ENCODE measurements around the gene KMT2D. TPM values are rescaled to one million over a fixed set of nuclear protein-coding genes. Genes with fewer than 3 reads are reported as not detected.

Gene KMT2D
- total and polyA plus RNA-seq, 2 of the 8 experiments (the other 6 are each of a cell fraction or from before 2014, with no cell fraction given): 9.1 to 86.3 TPM

GRCh38 chr12:49104822-49105221, 44.2 kb upstream of the KMT2D start:
- Histone ChIP-seq H3K4me2 (ENCODE audit: insufficient read depth in 1 of 2, low read depth in 2 of 2, low read length in 2 of 2) (no peak overlapping the region), H3K9me3 (ENCODE audit: insufficient read depth in 2 of 2, low read depth in 1 of 2, low read length in 1 of 2) (no peaks in the 10 kb centered on the region), H4K8ac (ENCODE audit: extremely low read depth, insufficient read depth, low read length) (no peak overlapping the region), H3K23ac (ENCODE audit: insufficient read length) (no peak overlapping the region), H3K56ac (replicated peaks; ENCODE audit: insufficient read length, low read depth, low read length) (no peak overlapping the region), H3K23me2 (ENCODE audit: low read depth, low read length) (0 out of 2 replicates have a peak, but pooled peaks cover 1% of the 10 kb centered on the region), H4K5ac (ENCODE audit: insufficient read length, low read depth, low read length) (no peak overlapping the region), H3K36me3 (ENCODE audit: control insufficient read depth in 2 of 4, insufficient read depth in 4 of 4, low read length in 3 of 4) (peaks cover 8 to 29% (median 18%) of the 10 kb centered on the region in 4 experiments; a peak in 7 of 8 replicates), H3K27me3 (replicated peaks in 1 of 4; ENCODE audit: control insufficient read depth in 3 of 4, extremely low read depth in 1 of 4, insufficient read depth in 3 of 4, low read length in 3 of 4) (no peaks in the 10 kb centered on the region), H2BK20ac (ENCODE audit: low read length) (no peak overlapping the region), H2AFZ (ENCODE audit: low read length) (no peak overlapping the region), H4K91ac (replicated peaks; ENCODE audit: insufficient read length, low read length) (no peak overlapping the region), H3K79me2 (ENCODE audit: control insufficient read depth in 1 of 2, insufficient read depth in 2 of 2, low read length in 2 of 2) (peaks cover 0 to 19% of the 10 kb centered on the region in 2 experiments; a peak in 2 of 4 replicates), H3K9ac (replicated peaks in 1 of 4; ENCODE audit: extremely low read depth in 1 of 4, low read depth in 3 of 4, low read length in 3 of 4) (no peak overlapping the region), H3K18ac (ENCODE audit: extremely low read depth, low read length) (no peak overlapping the region), H2BK12ac (ENCODE audit: low read depth, low read length) (no peak overlapping the region), H2AK5ac (ENCODE audit: low read depth, low read length) (no peak overlapping the region), H2BK15ac (ENCODE audit: low read length) (no peak overlapping the region), H3K4me3 (ENCODE audit: extremely low read depth in 1 of 4, insufficient read depth in 2 of 4, low read depth in 3 of 4, low read length in 4 of 4) (no peak overlapping the region), H3K27ac (ENCODE audit: low read depth, low read length) (no peak overlapping the region), H3K4ac (replicated peaks; ENCODE audit: insufficient read length, low read depth, low read length) (no peak overlapping the region), H4K20me1 (replicated peaks in 1 of 2; ENCODE audit: control insufficient read depth in 1 of 2, insufficient read depth in 2 of 2, low read length in 2 of 2) (peaks cover 3 to 19% of the 10 kb centered on the region in 2 experiments), H3K14ac (ENCODE audit: insufficient read length) (no peak overlapping the region), H2BK5ac (ENCODE audit: low read depth, low read length) (no peak overlapping the region), H3K4me1 (replicated peaks in 1 of 4; ENCODE audit: control insufficient read depth in 3 of 4, insufficient read depth in 4 of 4, low read length in 3 of 4) (peaks cover 0 to 7% (median 2%) of the 10 kb centered on the region in 4 experiments; a peak in 4 of 7 replicates), H2BK120ac (replicated peaks; ENCODE audit: low read depth, low read length) (no peak overlapping the region), H3K79me1 (ENCODE audit: low read depth, low read length) (peaks cover 13% of the 10 kb centered on the region; the same call in 1 of the 2 replicates)
- DNase-seq (ENCODE audit: low read depth in 1 of 2, low spot score in 2 of 2): no peak
- CTCF ChIA-PET (ENCODE audit: partially characterized antibody): interaction anchor here (0.7 to 16.2 kb wide), 11 partner anchors 9 to 184 kb away, joined by 3 to 235 read pairs (median 4); partner anchors contain the start of gene DHH
- WGBS, 2 experiments (ENCODE audit: extremely low coverage in 1 of 2, insufficient coverage in 1 of 2, insufficient read length in 1 of 2, insufficient replicate concordance in 2 of 2, low coverage in 1 of 2, low lambda C conversion rate in 2 of 2, missing lambda C conversion rate in 1 of 2): 53% methylated on average over 3 of the region's 3 CpGs; no CpG with 5 or more reads in 1 of the 2 experiments
- POLR2A ChIA-PET (ENCODE audit: partially characterized antibody): interaction anchor here (1.0 to 4.5 kb wide), 6 partner anchors 9 to 159 kb away, joined by 3 to 39 read pairs (median 6); partner anchors contain the start of gene TUBA1B
- no peak for FAIRE-seq
- no peak for TF ChIP-seq TAF1 (IDR thresholded peaks at IDR 0.05; ENCODE audit: low read depth, low read length)
- no peak for TF ChIP-seq YY1 (IDR thresholded peaks at IDR 0.05; ENCODE audit: low read depth, low read length)
- no peak for TF ChIP-seq CHD2 (IDR thresholded peaks at IDR 0.05; ENCODE audit: low read length)
- TF ChIP-seq GTF2F1 (IDR thresholded peaks at IDR 0.05; ENCODE audit: borderline replicate concordance, low read depth, low read length): no peak
- no peak for TF ChIP-seq ATF3 (IDR thresholded peaks at IDR 0.05; ENCODE audit: insufficient read depth, low read depth, low read length)
- no peak for TF ChIP-seq SUZ12 (IDR thresholded peaks at IDR 0.05; ENCODE audit: low read length)
- no peak for TF ChIP-seq ATF2 (IDR thresholded peaks at IDR 0.05; ENCODE audit: low read length)
- no peak for TF ChIP-seq KDM5A (IDR thresholded peaks at IDR 0.05; ENCODE audit: low read length)
- TF ChIP-seq CTBP2 (IDR thresholded peaks at IDR 0.05; ENCODE audit: borderline replicate concordance, insufficient read depth, insufficient read length, low read length): no peak
- no peak for TF ChIP-seq KDM4A (IDR thresholded peaks at IDR 0.05; ENCODE audit: low read depth, low read length, severe bottlenecking)
- no peak for TF ChIP-seq BCL11A (IDR thresholded peaks at IDR 0.05; ENCODE audit: low read depth in 2 of 2, low read length in 2 of 2)
- TF ChIP-seq POLR2AphosphoS5 (IDR thresholded peaks at IDR 0.05; ENCODE audit: low read depth, low read length): no peak

Data from H1 (cell line).